PC-9 (cell line): ENCODE results near the gene CD4. TPM values are rescaled to one million over a fixed set of nuclear protein-coding genes. Genes with fewer than 3 reads are reported as not detected.
A peak's percentile ranks its signal among the peaks of the same experiment; 100 is the strongest.

ENCODE experiments used
- BruUV-seq: library from RNA; stranded (reverse); fragments of 400-500 nt; replicated peaks from 2 replicates; lab custom pipeline; 2021; lab: Mats Ljungman, UMichigan
- CTCF ChIA-PET: fragments of 300-600 bp; sonication (Branson Sonifier 250); formaldehyde crosslinking; loops from one replicate; lab custom pipeline; 2022; ENCODE audit warnings: antibody characterized with exemption; lab: Charles Lee
- POLR2A ChIA-PET: fragments of 300-600 bp; sonication (Branson Sonifier 250); formaldehyde crosslinking; loops from one replicate; lab custom pipeline; 2022; ENCODE audit warnings: antibody characterized with exemption; ENCODE audit not compliant: unreplicated experiment; lab: Charles Lee
- DNase-seq, 2 experiments: peaks; one replicate each; pipeline versions ENCODE4 v3.0.0 to v3.0.0-alpha.2; 2015 to 2022; ENCODE audit warnings: mixed read lengths in 1 of 2
- H2AFZ ChIP-seq: fragments of 200-600 bp; sonication (generic); 2 replicates; pipeline ENCODE4 v1.8.1; 2017; ENCODE audit warnings: antibody characterized with exemption
- H3F3A ChIP-seq: fragments of 200-600 bp; sonication (generic); 2 replicates; pipeline ENCODE4 v1.8.1; 2017; ENCODE audit warnings: antibody characterized with exemption, mild to moderate bottlenecking, low read depth; ENCODE audit not compliant: insufficient read depth
- H3K27ac ChIP-seq: fragments of 200-600 bp; sonication (generic); 2 replicates; pipeline ENCODE4 v1.6.1; 2016; ENCODE audit warnings: mixed run types
- H3K27me3 ChIP-seq: fragments of 200-600 bp; sonication (generic); 2 replicates; pipeline ENCODE4 v1.6.1; 2016; ENCODE audit warnings: low read depth, mixed run types; ENCODE audit not compliant: insufficient read depth
- H3K36me3 ChIP-seq: fragments of 200-600 bp; sonication (generic); 2 replicates; pipeline ENCODE4 v1.6.1; 2016; ENCODE audit warnings: low read depth, mixed run types
- H3K4me1 ChIP-seq: fragments of 200-600 bp; sonication (generic); replicated peaks from 2 replicates; pipeline ENCODE4 v1.6.1; 2016; ENCODE audit warnings: mixed run types; ENCODE audit not compliant: insufficient read depth
- H3K4me2 ChIP-seq: fragments of 200-600 bp; sonication (generic); 2 replicates; pipeline ENCODE4 v1.6.1; 2017; ENCODE audit warnings: mixed run types
- H3K4me3 ChIP-seq: fragments of 200-600 bp; sonication (generic); 2 replicates; pipeline ENCODE4 v1.6.1; 2016; ENCODE audit warnings: mixed run types
- H3K79me2 ChIP-seq: fragments of 200-600 bp; sonication (generic); 2 replicates; pipeline ENCODE4 v1.6.1; 2017; ENCODE audit warnings: low read depth, mixed run types
- H3K9me2 ChIP-seq: fragments of 200-600 bp; sonication (generic); 2 replicates; pipeline ENCODE4 v1.8.1; 2017; ENCODE audit warnings: mild to moderate bottlenecking; ENCODE audit not compliant: insufficient read depth
- H3K9me3 ChIP-seq: fragments of 200-600 bp; sonication (generic); 2 replicates; pipeline ENCODE4 v1.8.1; 2016; ENCODE audit warnings: low read depth; ENCODE audit not compliant: insufficient read depth
- H4K20me1 ChIP-seq: fragments of 200-600 bp; sonication (generic); 2 replicates; pipeline ENCODE4 v1.8.1; 2017; ENCODE audit not compliant: insufficient read depth
- EZH2 ChIP-seq: fragments of 200-600 bp; sonication (generic); IDR thresholded peaks from 2 replicates; pipeline ENCODE4 v1.8.0; 2017; ENCODE audit warnings: antibody characterized with exemption, low read depth
- intact Hi-C: fragments of 100-400 bp; cut with micrococcal nuclease; formaldehyde crosslinking; loops from one replicate; pipeline ENCODE4 v1.10.0; 2022; ENCODE audit not compliant: unreplicated experiment
- total RNA-seq: library from RNA; stranded (reverse); gene quantifications from 2 replicates; pipeline ENCODE4 v1.2.3, GENCODE V29; 2021
- TF ChIP-seq, protein P1 (sequence below): fragments of 200-600 bp; sonication (generic); conservative IDR thresholded peaks from 2 replicates; pipeline ENCODE4 v1.6.1; 2017; ENCODE audit warnings: mixed run types, antibody characterized with exemption, mild to moderate bottlenecking, moderate library complexity

CD4 gene
- total RNA-seq, 1 experiment from 2014 or later: 1.0 TPM

DNA sequence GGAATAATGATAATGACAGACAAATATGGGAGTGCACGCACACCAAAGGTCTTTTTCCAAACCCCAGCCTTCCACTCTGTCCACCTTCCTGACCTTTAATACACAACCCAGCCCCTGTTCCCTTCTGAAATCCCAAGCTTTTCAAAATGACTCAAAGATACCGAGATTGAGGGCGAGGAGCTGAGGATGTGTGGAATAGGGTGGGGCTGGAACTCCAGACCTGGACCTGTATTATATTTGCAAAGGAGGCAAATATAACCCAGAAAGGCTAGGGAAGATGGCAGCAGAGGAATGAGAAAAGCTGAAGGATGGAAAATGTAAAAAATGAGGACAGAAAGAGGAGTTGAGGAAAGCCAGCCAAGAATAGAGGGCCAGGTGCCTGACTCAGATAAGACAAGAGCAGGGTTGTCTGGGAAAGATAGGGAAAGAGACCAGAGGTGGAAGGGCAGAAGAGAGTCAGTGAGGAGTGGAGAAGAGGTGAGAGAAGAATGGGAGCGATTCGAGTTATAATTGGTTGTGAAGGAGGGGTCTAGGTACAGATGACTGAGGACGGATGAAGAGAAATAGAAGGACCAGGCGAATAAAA is 24.2 kb upstream of the CD4 start:
- CTCF ChIA-PET: interaction anchor here (0.6 to 4.8 kb wide), 4 partner anchors 12 to 306 kb away, joined by 3 to 83 read pairs (median 10); partner anchors contain the start of genes CDCA3, LPAR5, MLF2 and USP5
- POLR2A ChIA-PET: interaction anchor here (0.6 to 2.6 kb wide), 5 partner anchors 12 to 711 kb away, joined by 3 to 59 read pairs (median 9); partner anchors contain the start of genes CDCA3, MLF2 and USP5
- H3K4me1 ChIP-seq: peaks cover 36% of the 10 kb centered on the region
- peak overlapping the region; percentile 17; the same call in 1 of the 2 replicates for H3K27ac ChIP-seq
- TF ChIP-seq EZH2: no peak
- TF ChIP-seq, protein P1, sequence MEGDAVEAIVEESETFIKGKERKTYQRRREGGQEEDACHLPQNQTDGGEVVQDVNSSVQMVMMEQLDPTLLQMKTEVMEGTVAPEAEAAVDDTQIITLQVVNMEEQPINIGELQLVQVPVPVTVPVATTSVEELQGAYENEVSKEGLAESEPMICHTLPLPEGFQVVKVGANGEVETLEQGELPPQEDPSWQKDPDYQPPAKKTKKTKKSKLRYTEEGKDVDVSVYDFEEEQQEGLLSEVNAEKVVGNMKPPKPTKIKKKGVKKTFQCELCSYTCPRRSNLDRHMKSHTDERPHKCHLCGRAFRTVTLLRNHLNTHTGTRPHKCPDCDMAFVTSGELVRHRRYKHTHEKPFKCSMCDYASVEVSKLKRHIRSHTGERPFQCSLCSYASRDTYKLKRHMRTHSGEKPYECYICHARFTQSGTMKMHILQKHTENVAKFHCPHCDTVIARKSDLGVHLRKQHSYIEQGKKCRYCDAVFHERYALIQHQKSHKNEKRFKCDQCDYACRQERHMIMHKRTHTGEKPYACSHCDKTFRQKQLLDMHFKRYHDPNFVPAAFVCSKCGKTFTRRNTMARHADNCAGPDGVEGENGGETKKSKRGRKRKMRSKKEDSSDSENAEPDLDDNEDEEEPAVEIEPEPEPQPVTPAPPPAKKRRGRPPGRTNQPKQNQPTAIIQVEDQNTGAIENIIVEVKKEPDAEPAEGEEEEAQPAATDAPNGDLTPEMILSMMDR: no peak
- intact Hi-C loops: loop anchor here (2.0 kb wide), 1 partner anchor 76 kb away; the partner anchor contains the start of gene ZNF384
- no peaks in the 10 kb centered on the region for H3K27me3 ChIP-seq
- peak overlapping the region; percentile 52; the same call in 1 of the 2 replicates for H2AFZ ChIP-seq
- peak overlapping the region; percentile 77 for H3K4me2 ChIP-seq
- peaks cover 19% of the 10 kb centered on the region; the same call in 1 of the 2 replicates for H4K20me1 ChIP-seq
- H3K36me3 ChIP-seq: no peaks in the 10 kb centered on the region
- H3K9me3 ChIP-seq: no peaks in the 10 kb centered on the region
- peaks cover 25% of the 10 kb centered on the region for H3K79me2 ChIP-seq
- H3K4me3 ChIP-seq: peak overlapping the region; percentile 70; the same call in 1 of the 2 replicates
- no TSS peak for BruUV-seq
- DNase-seq: no peak
- H3F3A ChIP-seq: peaks cover 33% of the 10 kb centered on the region
- H3K9me2 ChIP-seq: no peaks in the 10 kb centered on the region

- Histone ChIP-seq H3K9me3 (no peaks in the 10 kb centered on the region), H3K4me2 (peak within 1 kb of the TSS; percentile 82)
- BruUV-seq: TSS peak; percentile 50
These were observed 23.4 kb upstream of the CD4 start, which contains the start of gene PTMS for GRCh38 chr12:6765634-6766581. Gene PTMS, plus strand, starts transcription at chr12:6766363. Its CDS starts 343 bp downstream, at chr12:6766706.

More at GRCh38 chr12:6765634-6766581, 23.4 kb upstream of the CD4 start, which contains the start of gene PTMS:
- ChIA-PET CTCF (interaction anchor here (0.5 to 4.8 kb wide), 9 partner anchors 13 to 152 kb away, joined by 3 to 83 read pairs (median 7); partner anchors contain the start of genes CDCA3, LPAR5, MLF2 and USP5), POLR2A (interaction anchor here (0.5 to 2.6 kb wide), 27 partner anchors 10 to 819 kb away, joined by 3 to 59 read pairs (median 5); partner anchors contain the start of genes CDCA3, COPS7A, MLF2 and USP5)
- H4K20me1 ChIP-seq: peaks cover 19% of the 10 kb centered on the region
- H3K36me3 ChIP-seq: no peaks in the 10 kb centered on the region
- peaks cover 40% of the 10 kb centered on the region for H3F3A ChIP-seq
- H3K4me1 ChIP-seq: peaks cover 36% of the 10 kb centered on the region
- intact Hi-C loops: loop anchor here (1.0 to 2.0 kb wide), 2 partner anchors 77 to 86 kb away; partner anchors contain the start of genes USP5 and ZNF384
- DNase-seq: peak; percentile 80 to 97
- peaks cover 25% of the 10 kb centered on the region for H3K79me2 ChIP-seq
- no peaks in the 10 kb centered on the region for H3K9me2 ChIP-seq
- no peak for TF ChIP-seq EZH2
- TF ChIP-seq, protein P1: no peak
- H2AFZ ChIP-seq: peak within 1 kb of the TSS; percentile 80
- no peaks in the 10 kb centered on the region for H3K27me3 ChIP-seq
- peak within 1 kb of the TSS; percentile 70 for H3K4me3 ChIP-seq
- peak within 1 kb of the TSS; percentile 54 for H3K27ac ChIP-seq
